Upper lobe of right lung (tissue), 1 donor: ENCODE results near the gene LGALS3BP. TPM values are rescaled to one million over a fixed set of nuclear protein-coding genes. Genes with fewer than 3 reads are reported as not detected.

Experiments
- ATAC-seq: fragments of 200-7000 bp; cut with Tn5 transposase; one replicate; pipeline ENCODE4 v1.9.1; 2020; ENCODE audit warnings: mild to moderate bottlenecking, moderate library complexity
- DNase-seq: peaks from one replicate; pipeline ENCODE4 v3.0.0-alpha.2; 2020
- H3K27ac ChIP-seq: fragments of 200-600 bp; one replicate; pipeline ENCODE4 v1.8.0; 2022
- H3K27me3 ChIP-seq: fragments of 200-600 bp; one replicate; pipeline ENCODE4 v1.8.0; 2022; ENCODE audit warnings: mild to moderate bottlenecking
- H3K36me3 ChIP-seq: fragments of 200-600 bp; one replicate; pipeline ENCODE4 v1.8.0; 2022
- H3K4me1 ChIP-seq: fragments of 200-600 bp; one replicate; pipeline ENCODE4 v1.8.0; 2022
- H3K4me3 ChIP-seq: fragments of 200-600 bp; one replicate; pipeline ENCODE4 v1.8.0; 2022; ENCODE audit warnings: mild to moderate bottlenecking
- H3K9me3 ChIP-seq: fragments of 200-600 bp; one replicate; pipeline ENCODE4 v1.8.0; 2022
- intact Hi-C: fragments of 100-400 bp; cut with DNase I; formaldehyde crosslinking; loops from one replicate; pipeline ENCODE4 v1.11.0; 2022
- total RNA-seq: library from RNA; stranded (reverse); fragmentation: NEBNext Ultra II Directional; extraction: Animal tissue kit (Norgen Biotek cat#: 25700); gene quantifications from one replicate; pipeline ENCODE4 v1.2.1, GENCODE V29; 2021
- TF ChIP-seq, protein P1 (sequence below): fragments of 200-600 bp; IDR thresholded peaks from one replicate; pipeline ENCODE4 v1.8.0; 2022; ENCODE audit warnings: antibody characterized with exemption
- donor health status: DM: no; HTN: yes; CAD: no; lungs with severe emphysema.

LGALS3BP gene
- total RNA-seq, 1 donor from 2014 or later, result 405 TPM

DNA sequence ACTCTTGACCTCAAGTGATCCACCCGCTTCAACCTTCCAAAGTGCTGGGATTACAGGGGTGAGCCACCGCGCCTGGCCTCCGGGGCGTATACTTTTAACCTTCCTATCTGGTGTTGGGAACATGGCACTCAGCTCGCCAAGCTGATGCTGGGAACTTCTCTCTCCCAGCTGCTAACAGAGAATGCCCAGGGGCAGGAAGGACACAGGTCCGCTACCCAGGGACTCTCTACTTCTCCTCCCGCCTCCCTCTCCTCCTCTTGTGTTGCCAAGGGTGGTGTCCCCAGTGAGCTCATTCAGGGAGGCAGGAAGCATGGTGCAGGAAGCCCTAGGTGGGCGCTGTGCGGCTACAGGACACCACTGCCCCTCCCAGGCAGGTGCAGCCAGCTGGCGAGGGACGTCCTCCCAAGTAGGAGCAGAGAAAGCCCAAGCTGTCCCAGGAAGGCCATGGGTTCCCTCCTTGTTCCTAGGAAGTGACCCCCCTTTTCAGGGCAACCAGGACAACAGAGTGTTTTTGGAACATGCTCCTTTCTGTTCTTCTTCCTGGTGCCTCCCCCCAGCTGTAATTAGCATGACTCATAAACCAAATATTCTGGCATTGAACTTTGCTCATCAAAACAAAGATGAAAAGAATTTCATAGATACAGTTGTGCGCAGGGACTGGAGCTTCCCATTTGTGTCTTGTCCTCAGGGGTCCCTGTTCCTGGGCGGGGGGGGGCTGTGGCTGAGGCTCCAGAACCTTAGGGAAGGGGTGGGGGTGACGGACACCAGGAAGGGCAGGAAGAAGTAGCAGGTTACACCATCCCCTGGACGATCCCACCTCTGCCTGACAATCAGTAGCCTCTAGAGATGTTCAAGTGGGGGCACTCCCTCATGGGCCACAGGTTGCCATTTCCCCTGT lies 46.9 kb upstream of the LGALS3BP start:
- intact Hi-C loops, result no loop called here
- Histone ChIP-seq H3K27ac (peak overlapping the region; percentile 77), H3K4me1 (peaks cover 57% of the 10 kb centered on the region), H3K4me3 (no peak overlapping the region), H3K36me3 (no peaks in the 10 kb centered on the region), H3K27me3 (no peaks in the 10 kb centered on the region), H3K9me3 (no peaks in the 10 kb centered on the region)
- TF ChIP-seq, protein P1, sequence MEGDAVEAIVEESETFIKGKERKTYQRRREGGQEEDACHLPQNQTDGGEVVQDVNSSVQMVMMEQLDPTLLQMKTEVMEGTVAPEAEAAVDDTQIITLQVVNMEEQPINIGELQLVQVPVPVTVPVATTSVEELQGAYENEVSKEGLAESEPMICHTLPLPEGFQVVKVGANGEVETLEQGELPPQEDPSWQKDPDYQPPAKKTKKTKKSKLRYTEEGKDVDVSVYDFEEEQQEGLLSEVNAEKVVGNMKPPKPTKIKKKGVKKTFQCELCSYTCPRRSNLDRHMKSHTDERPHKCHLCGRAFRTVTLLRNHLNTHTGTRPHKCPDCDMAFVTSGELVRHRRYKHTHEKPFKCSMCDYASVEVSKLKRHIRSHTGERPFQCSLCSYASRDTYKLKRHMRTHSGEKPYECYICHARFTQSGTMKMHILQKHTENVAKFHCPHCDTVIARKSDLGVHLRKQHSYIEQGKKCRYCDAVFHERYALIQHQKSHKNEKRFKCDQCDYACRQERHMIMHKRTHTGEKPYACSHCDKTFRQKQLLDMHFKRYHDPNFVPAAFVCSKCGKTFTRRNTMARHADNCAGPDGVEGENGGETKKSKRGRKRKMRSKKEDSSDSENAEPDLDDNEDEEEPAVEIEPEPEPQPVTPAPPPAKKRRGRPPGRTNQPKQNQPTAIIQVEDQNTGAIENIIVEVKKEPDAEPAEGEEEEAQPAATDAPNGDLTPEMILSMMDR, result no peak
- ATAC-seq, result peak; percentile 4
- peak; percentile 63 for DNase-seq

- DNase-seq (peak; percentile 61), ATAC-seq (peak; percentile 10)
- peak overlapping the region; percentile 63 for H3K4me3 ChIP-seq
- peaks cover 67% of the 10 kb centered on the region for H3K4me1 ChIP-seq
- no peaks in the 10 kb centered on the region for H3K27me3 ChIP-seq
- intact Hi-C loops, result no loop called here
- peak overlapping the region; percentile 65 for H3K27ac ChIP-seq
- H3K36me3 ChIP-seq, result no peaks in the 10 kb centered on the region
- H3K9me3 ChIP-seq, result no peaks in the 10 kb centered on the region
- TF ChIP-seq, protein P1, result no peak
These were observed 45.4 kb upstream of the LGALS3BP start for GRCh38 chr17:79024901-79025737.

GRCh38 chr17:79023886-79024771 lies 44.4 kb upstream of the LGALS3BP start, which contains the start of gene C1QTNF1:
C1QTNF1 (plus strand) TSS chr17:79024169; CDS start chr17:79043969, 19,800 bp downstream.
- peaks cover 73% of the 10 kb centered on the region for H3K4me1 ChIP-seq
- peak within 1 kb of the TSS; percentile 63 for H3K4me3 ChIP-seq
- intact Hi-C loops, result no loop called here
- peak within 1 kb of the TSS; percentile 77 for H3K27ac ChIP-seq
- TF ChIP-seq, protein P1, result peak; percentile 35
- H3K27me3 ChIP-seq, result no peaks in the 10 kb centered on the region
- no peaks in the 10 kb centered on the region for H3K9me3 ChIP-seq
- peak; percentile 75 for DNase-seq
- peak; percentile 56 for ATAC-seq
- no peaks in the 10 kb centered on the region for H3K36me3 ChIP-seq

DNA sequence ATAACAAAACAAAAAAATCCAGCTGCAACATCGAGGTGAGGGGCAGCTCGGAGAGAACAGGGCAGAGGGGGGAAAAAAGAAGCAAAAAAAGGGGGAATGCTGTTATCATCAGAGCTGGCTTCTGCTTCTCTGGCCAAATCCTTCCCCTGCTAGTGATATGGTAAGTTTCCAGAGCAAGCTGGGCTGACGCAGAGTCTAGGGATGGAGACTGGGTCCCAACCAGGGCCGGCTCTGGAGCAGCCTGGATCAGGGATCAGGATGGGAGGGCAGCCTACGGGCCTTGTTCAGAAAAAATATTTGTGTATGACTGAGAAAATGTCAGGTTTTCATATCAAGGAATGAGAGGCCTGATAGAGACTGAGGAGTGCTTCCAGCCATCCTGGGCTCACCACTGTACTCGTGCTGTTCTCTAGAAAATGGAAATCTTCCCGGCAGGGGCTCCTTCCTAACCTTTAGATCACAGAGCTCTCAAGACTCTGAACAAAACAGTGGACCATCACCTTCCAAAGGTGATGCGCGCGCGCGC lies 43.5 kb upstream of the LGALS3BP start:
- H3K9me3 ChIP-seq, result no peaks in the 10 kb centered on the region
- ATAC-seq (no peak), DNase-seq (peak; percentile 51)
- intact Hi-C loops, result no loop called here
- peak overlapping the region; percentile 63 for H3K4me3 ChIP-seq
- no peaks in the 10 kb centered on the region for H3K27me3 ChIP-seq
- TF ChIP-seq, protein P1, result no peak
- peaks cover 71% of the 10 kb centered on the region for H3K4me1 ChIP-seq
- no peaks in the 10 kb centered on the region for H3K36me3 ChIP-seq
- H3K27ac ChIP-seq, result peak overlapping the region; percentile 77
